ENCODE results near the gene SLC17A1.

- TF ChIP-seq EP300 (IDR thresholded peaks at IDR 0.05), result no peak
- TF ChIP-seq, protein P1, sequence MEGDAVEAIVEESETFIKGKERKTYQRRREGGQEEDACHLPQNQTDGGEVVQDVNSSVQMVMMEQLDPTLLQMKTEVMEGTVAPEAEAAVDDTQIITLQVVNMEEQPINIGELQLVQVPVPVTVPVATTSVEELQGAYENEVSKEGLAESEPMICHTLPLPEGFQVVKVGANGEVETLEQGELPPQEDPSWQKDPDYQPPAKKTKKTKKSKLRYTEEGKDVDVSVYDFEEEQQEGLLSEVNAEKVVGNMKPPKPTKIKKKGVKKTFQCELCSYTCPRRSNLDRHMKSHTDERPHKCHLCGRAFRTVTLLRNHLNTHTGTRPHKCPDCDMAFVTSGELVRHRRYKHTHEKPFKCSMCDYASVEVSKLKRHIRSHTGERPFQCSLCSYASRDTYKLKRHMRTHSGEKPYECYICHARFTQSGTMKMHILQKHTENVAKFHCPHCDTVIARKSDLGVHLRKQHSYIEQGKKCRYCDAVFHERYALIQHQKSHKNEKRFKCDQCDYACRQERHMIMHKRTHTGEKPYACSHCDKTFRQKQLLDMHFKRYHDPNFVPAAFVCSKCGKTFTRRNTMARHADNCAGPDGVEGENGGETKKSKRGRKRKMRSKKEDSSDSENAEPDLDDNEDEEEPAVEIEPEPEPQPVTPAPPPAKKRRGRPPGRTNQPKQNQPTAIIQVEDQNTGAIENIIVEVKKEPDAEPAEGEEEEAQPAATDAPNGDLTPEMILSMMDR (IDR thresholded peaks at IDR 0.05), result no peak
- no peak for TF ChIP-seq POLR2A (IDR thresholded peaks at IDR 0.05; ENCODE audit: low read depth)
- no peak for TF ChIP-seq POLR2AphosphoS5 (IDR thresholded peaks at IDR 0.05)
Observed at GRCh38 chr6:25869840-25870239, 38.0 kb upstream of the SLC17A1 start.

All from esophagus muscularis mucosa (tissue), 4 donors.